Measurements from ENCODE around the gene FAM200B. TPM values are rescaled to one million over a fixed set of nuclear protein-coding genes. Genes with fewer than 3 reads are reported as not detected.

Gene FAM200B
- total and polyA plus RNA-seq, 2 of the 4 experiments (the other 2 are of a cell fraction) = 16.7 to 18.5 TPM

- H3K18ac ChIP-seq (ENCODE audit: low read depth, low read length) = no peak overlapping the region
- H3K36me3 ChIP-seq (ENCODE audit: control insufficient read depth, insufficient read depth, low read length) = no peaks in the 10 kb centered on the region
- no peak overlapping the region for H3K4ac ChIP-seq (ENCODE audit: low read depth, low read length)
- no TSS peak for BruUV-seq (replicated peaks)
- H3K9ac ChIP-seq (ENCODE audit: low read depth, low read length) = no peak overlapping the region
- DNase-seq (no peak), ATAC-seq (ENCODE audit: low read depth) (no peak)
- no peaks in the 10 kb centered on the region; the same call in 1 of the 2 replicates for H3K4me1 ChIP-seq (ENCODE audit: control insufficient read depth, insufficient read depth, low read length)
- H3K9me1 ChIP-seq (ENCODE audit: insufficient read depth, low read length) = peaks cover 11% of the 10 kb centered on the region
- WGBS, 2 experiments (ENCODE audit: extremely low coverage in 2 of 2, insufficient read length in 1 of 2) = no CpG with 5 or more reads among the region's 7 CpGs
- no peak overlapping the region for H4K8ac ChIP-seq (ENCODE audit: low read depth in 2 of 2, low read length in 2 of 2)
- dilution Hi-C loops (cut with HindIII; ENCODE audit: low sequenced_read_pairs, unreplicated experiment) = no loop called here
- H3K79me1 ChIP-seq (ENCODE audit: low read depth in 1 of 2, low read length in 2 of 2) = 0 out of 4 replicates have a peak, but pooled peaks cover 0 to under 1% of the 10 kb centered on the region in 2 experiments
- ChIA-PET CTCF (interaction anchor here (0.7 kb wide), 1 partner anchor 1500 kb away, joined by 3 read pairs; no protein-coding TSS in a partner anchor), POLR2A (ENCODE audit: unreplicated experiment) (no interaction called here)
- no peak overlapping the region for H3K4me3 ChIP-seq (ENCODE audit: insufficient read depth, low read depth, low read length)
- H3K4me2 ChIP-seq (ENCODE audit: low read depth, low read length) = peak overlapping the region; percentile 36; the same call in 1 of the 2 replicates
- in situ Hi-C loops (cut with MboI; ENCODE audit: low sequenced_read_pairs) = no loop called here
- H3K27me3 ChIP-seq (ENCODE audit: control insufficient read depth, insufficient read depth, low read length) = no peaks in the 10 kb centered on the region
- H3K56ac ChIP-seq (ENCODE audit: extremely low read depth, insufficient read depth, low read length) = no peak overlapping the region
- no peak overlapping the region for H3K27ac ChIP-seq (ENCODE audit: insufficient read depth, low read length)
- no peak overlapping the region for H2BK15ac ChIP-seq (ENCODE audit: low read depth, low read length)
- TF ChIP-seq CEBPB (IDR thresholded peaks at IDR 0.05; ENCODE audit: low read depth, low read length) (no peak), MAFK (IDR thresholded peaks at IDR 0.05; ENCODE audit: low read depth, low read length) (no peak), ELK1 (IDR thresholded peaks at IDR 0.05; ENCODE audit: borderline replicate concordance, low read depth, low read length) (no peak), RAD21 (IDR thresholded peaks at IDR 0.05; ENCODE audit: low read length) (no peak), POLR2A (IDR thresholded peaks at IDR 0.05; ENCODE audit: low read depth, low read length) (no peak), CTCF (conservative IDR thresholded peaks at IDR 0.05; ENCODE audit: low read depth, low read length) (no peak), RFX5 (IDR thresholded peaks at IDR 0.05; ENCODE audit: low read depth, low read length) (no peak), MAZ (IDR thresholded peaks at IDR 0.05; ENCODE audit: borderline replicate concordance, low read depth, low read length) (no peak), BHLHE40 (IDR thresholded peaks at IDR 0.05; ENCODE audit: low read depth, low read length) (no peak), SMC3 (IDR thresholded peaks at IDR 0.05; ENCODE audit: low read depth, low read length) (no peak), CHD1 (IDR thresholded peaks at IDR 0.05; ENCODE audit: low read depth, low read length) (no peak), MXI1 (IDR thresholded peaks at IDR 0.05; ENCODE audit: borderline replicate concordance, low read depth, low read length) (no peak), RCOR1 (IDR thresholded peaks at IDR 0.05; ENCODE audit: insufficient replicate concordance, low read length) (no peak), FOS (IDR thresholded peaks at IDR 0.05; ENCODE audit: low read depth, low read length) (no peak), USF2 (IDR thresholded peaks at IDR 0.05; ENCODE audit: low read depth, low read length) (no peak), NFE2L2 (IDR thresholded peaks at IDR 0.05; ENCODE audit: low read depth, low read length) (no peak)
- no peak overlapping the region for H2AK9ac ChIP-seq (replicated peaks; ENCODE audit: low read depth, low read length, poor library complexity)
- intact Hi-C loops (cut with micrococcal nuclease) = no loop called here
- no peak overlapping the region for H3K23ac ChIP-seq (ENCODE audit: low read depth, low read length)
- no peaks in the 10 kb centered on the region for H4K20me1 ChIP-seq (ENCODE audit: insufficient read depth, low read length)
- H2BK20ac ChIP-seq (ENCODE audit: low read depth, low read length) = no peak overlapping the region
- H2BK120ac ChIP-seq (ENCODE audit: low read depth, low read length) = no peak overlapping the region
- H2AK5ac ChIP-seq (ENCODE audit: low read depth, low read length) = no peak overlapping the region
- H4K5ac ChIP-seq (ENCODE audit: low read depth, low read length) = no peak overlapping the region
- no peaks in the 10 kb centered on the region for H3K9me3 ChIP-seq (ENCODE audit: control insufficient read depth, insufficient read depth, low read length)
- no peak overlapping the region for H4K91ac ChIP-seq (ENCODE audit: insufficient read depth, low read depth, low read length)
- H3K14ac ChIP-seq (replicated peaks; ENCODE audit: low read depth, low read length) = no peak overlapping the region
- no peak overlapping the region for H2AFZ ChIP-seq (replicated peaks; ENCODE audit: low read length, poor library complexity)
- H2BK5ac ChIP-seq (ENCODE audit: low read depth, low read length, poor library complexity, severe bottlenecking) = no peak overlapping the region
These were observed 25.7 kb downstream of the FAM200B start for GRCh38 chr4:15707363-15707715.

All from IMR-90 (cell line).